Activated T-cell treated with anti-CD3 and anti-CD28 coated beads for 24 hours (primary cell): ENCODE measurements around the gene ASPSCR1.

Experiments
- DNase-seq: peaks from one replicate; pipeline ENCODE4 v3.0.0-alpha.2; 2020; ENCODE audit warnings: low read depth

ASPSCR1 gene

GRCh38 chr17:81983011-81983638, 5.7 kb downstream of the ASPSCR1 start:
- no peak for DNase-seq

GRCh38 chr17:81983639-81984373, 6.4 kb downstream of the ASPSCR1 start:
- no peak for DNase-seq

- no peak for DNase-seq
These were observed 7.5 kb downstream of the ASPSCR1 start for GRCh38 chr17:81984773-81985410.

- no peak for DNase-seq
These were observed 9.2 kb downstream of the ASPSCR1 start for GRCh38 chr17:81986606-81987005.

GRCh38 chr17:81987161-81987770, 9.8 kb downstream of the ASPSCR1 start:
- DNase-seq, result no peak

- no peak for DNase-seq
These were observed 13.6 kb downstream of the ASPSCR1 start for GRCh38 chr17:81990836-81991683.

- DNase-seq, result no peak
These were observed 14.4 kb downstream of the ASPSCR1 start for GRCh38 chr17:81991684-81992305.

GRCh38 chr17:81992306-81993102, 15.1 kb downstream of the ASPSCR1 start:
- no peak for DNase-seq

GRCh38 chr17:81993729-81994592, 16.5 kb downstream of the ASPSCR1 start:
- no peak for DNase-seq

- DNase-seq, result no peak
These were observed 17.4 kb downstream of the ASPSCR1 start for GRCh38 chr17:81994593-81995462.

- no peak for DNase-seq
These were observed 18.2 kb downstream of the ASPSCR1 start for GRCh38 chr17:81995463-81996231.

- DNase-seq, result no peak
These were observed 18.9 kb downstream of the ASPSCR1 start for GRCh38 chr17:81996232-81996756.

GRCh38 chr17:81996757-81997441, 19.5 kb downstream of the ASPSCR1 start:
- DNase-seq, result no peak

GRCh38 chr17:81998212-81998611, 20.8 kb downstream of the ASPSCR1 start:
- no peak for DNase-seq

GRCh38 chr17:81998691-81999438, 21.4 kb downstream of the ASPSCR1 start:
- DNase-seq, result no peak

- DNase-seq, result no peak
These were observed 22.2 kb downstream of the ASPSCR1 start for GRCh38 chr17:81999587-81999975.
